Esophagus muscularis mucosa (tissue), 4 donors: ENCODE data around the gene RCBTB2.

Experiments
- CTCF ChIP-seq, 3 experiments: fragments of 200-600 bp in 2 of 3; fragments of 450-650 bp in 1 of 3; sonication (generic) in 2 of 3; IDR thresholded peaks; one replicate each; pipeline ENCODE4 v1.5.1; 2017 to 2019; ENCODE audit warnings: antibody characterized with exemption in 3 of 3, mild to moderate bottlenecking in 2 of 3, moderate library complexity in 1 of 3
- EP300 ChIP-seq: sonication (generic); formaldehyde crosslinking; IDR thresholded peaks from one replicate; pipeline ENCODE4 v1.6.1; 2017; ENCODE audit warnings: antibody characterized with exemption
- POLR2A ChIP-seq: fragments of 450-650 bp; IDR thresholded peaks from one replicate; pipeline ENCODE4 v1.6.1; 2017; ENCODE audit warnings: antibody characterized with exemption, moderate library complexity, mild to moderate bottlenecking, low read depth
- POLR2AphosphoS5 ChIP-seq, 2 donors: sonication (generic); formaldehyde crosslinking; IDR thresholded peaks; one replicate each; pipeline ENCODE4 v1.6.1; 2017; ENCODE audit warnings: antibody characterized with exemption in 2 of 2

GRCh38 chr13:48511621-48512230, 21.2 kb downstream of the RCBTB2 start:
- TF ChIP-seq CTCF (IDR thresholded peaks at IDR 0.05) (no peak), POLR2A (no peak), POLR2AphosphoS5 (IDR thresholded peaks at IDR 0.05) (no peak), EP300 (no peak)
